ENCODE measurements around the gene CDH4.

GRCh38 chr20:61551401-61551800, 299.3 kb downstream of the CDH4 start:
- no peak for TF ChIP-seq RCOR2 (CRISPR knock-in tag; IDR thresholded peaks at IDR 0.05)
- TF ChIP-seq FOXK2 (IDR thresholded peaks at IDR 0.05) = no peak
- TF ChIP-seq CTCF (CRISPR knock-in tag; IDR thresholded peaks at IDR 0.05) = no peak
- no peak for TF ChIP-seq PTBP1 (IDR thresholded peaks at IDR 0.05; ENCODE audit: low read depth, low read length, poor library complexity, severe bottlenecking)
- TF ChIP-seq GTF3A (CRISPR knock-in tag; conservative IDR thresholded peaks at IDR 0.05) = no peak
- no peak for TF ChIP-seq HMGXB4 (CRISPR knock-in tag; IDR thresholded peaks at IDR 0.05; ENCODE audit: borderline replicate concordance in 1 of 2, low read depth in 1 of 2)
- TF ChIP-seq SMAD9 (CRISPR knock-in tag; IDR thresholded peaks at IDR 0.05) = no peak
- TF ChIP-seq TCF12 (IDR thresholded peaks at IDR 0.05) = no peak
- TF ChIP-seq TCF12 (CRISPR knock-in tag; IDR thresholded peaks at IDR 0.05) = no peak
- TF ChIP-seq ZNF564 (CRISPR knock-in tag; IDR thresholded peaks at IDR 0.05) = no peak

Data from HepG2 (cell line).